Stimulated activated CD4-positive, alpha-beta T cell treated with anti-CD3 and anti-CD28 coated beads, Interleukin-2, amount 100 ng/mL, for 24 hours (primary cell): Measurements from ENCODE around the gene ABCC12.

Experiments used
- DNase-seq, 2 donors: peaks; one replicate each; pipeline ENCODE4 v3.0.0-alpha.2; 2020

The ABCC12 gene

DNA sequence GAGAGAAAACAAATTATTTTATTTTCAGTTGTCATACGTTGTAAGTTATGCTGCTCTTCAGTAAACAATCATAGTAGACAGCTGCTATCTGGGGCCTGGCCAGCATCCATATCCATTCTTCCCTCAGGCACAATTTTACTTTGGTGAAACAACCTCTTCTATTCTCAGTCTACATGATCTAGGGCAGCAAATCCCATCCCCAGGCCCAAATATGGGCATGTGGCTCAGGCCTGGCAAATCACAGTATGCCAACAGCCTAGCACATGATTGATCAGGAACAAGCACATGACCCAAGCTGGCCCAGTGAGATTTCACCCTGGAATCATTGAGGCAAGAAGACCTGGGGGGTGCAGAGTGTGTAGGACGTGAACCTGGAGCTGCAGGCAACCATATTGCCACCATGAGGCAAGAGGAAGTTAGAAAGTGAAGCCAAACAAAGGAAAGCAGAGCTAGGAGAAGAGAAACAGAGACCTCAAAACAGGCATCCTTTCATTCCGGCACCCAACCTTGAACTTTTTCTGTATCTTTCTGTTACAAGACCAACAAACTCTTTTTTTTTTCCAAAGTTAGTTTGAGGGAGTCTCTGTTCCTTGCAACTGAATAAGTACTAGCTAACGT lies 10.3 kb upstream of the ABCC12 start:
- DNase-seq, result no peak

DNA sequence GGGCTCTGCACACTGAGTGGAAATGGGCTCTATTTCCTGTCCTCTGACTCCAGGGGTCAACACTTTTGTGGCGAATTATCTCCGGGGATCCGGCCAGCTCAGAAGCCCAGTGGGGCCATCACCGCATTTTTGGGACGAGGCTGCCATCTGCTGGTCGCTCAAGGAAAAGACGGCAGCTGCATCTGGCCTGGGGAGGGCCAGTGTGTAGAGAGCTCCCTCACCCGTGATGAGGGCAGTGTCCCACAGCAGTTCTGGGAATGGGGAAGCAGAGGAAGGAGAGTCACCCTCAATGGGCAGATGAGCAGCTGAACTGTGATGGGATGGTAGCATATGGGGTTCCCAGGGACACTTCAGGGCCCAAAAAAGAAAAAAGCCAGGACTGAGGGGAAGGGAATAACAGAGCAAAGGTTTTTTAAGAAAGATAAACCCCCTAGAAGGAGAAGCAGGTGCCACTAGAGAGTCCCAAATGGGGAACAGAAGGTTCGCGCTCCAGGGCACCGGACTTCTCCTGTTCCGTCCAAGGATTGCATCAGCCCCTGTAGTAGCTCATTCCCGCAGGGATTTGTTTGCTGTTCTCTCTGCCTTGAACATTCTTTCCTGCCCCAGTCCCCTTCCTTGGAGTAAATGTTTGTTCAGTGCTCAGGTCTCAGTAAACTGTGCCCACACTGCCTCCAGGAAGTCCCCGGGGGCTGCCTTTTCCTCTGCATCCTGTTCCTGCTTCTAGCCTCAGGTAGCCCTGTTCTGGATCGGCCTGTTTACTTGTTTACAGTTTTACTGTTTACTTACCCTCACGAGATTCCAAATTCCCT lies 9.3 kb upstream of the ABCC12 start:
- peak; percentile 77 to 79 for DNase-seq

- DNase-seq, result no peak
These were observed 7.1 kb upstream of the ABCC12 start for GRCh38 chr16:48162839-48163410.

DNA sequence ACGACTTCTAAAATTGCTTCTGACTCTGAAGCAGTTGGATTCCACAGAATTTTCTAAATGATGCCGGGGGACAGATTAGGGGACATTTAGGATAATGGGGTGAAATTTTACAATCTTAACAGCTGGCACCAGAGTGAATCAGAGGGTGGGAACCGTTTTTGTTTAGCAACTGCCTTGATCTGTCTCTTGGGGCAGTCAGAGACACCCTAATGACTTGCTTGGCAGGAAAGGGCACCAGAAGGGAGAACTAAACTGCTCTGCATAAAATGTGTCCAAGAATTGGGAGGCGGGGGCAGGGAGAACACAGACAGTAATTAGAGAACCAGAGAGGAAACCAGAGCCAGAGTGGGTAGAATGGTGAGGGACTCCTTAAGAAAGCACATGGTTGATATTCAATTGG lies 6.1 kb upstream of the ABCC12 start:
- DNase-seq, result no peak

DNA sequence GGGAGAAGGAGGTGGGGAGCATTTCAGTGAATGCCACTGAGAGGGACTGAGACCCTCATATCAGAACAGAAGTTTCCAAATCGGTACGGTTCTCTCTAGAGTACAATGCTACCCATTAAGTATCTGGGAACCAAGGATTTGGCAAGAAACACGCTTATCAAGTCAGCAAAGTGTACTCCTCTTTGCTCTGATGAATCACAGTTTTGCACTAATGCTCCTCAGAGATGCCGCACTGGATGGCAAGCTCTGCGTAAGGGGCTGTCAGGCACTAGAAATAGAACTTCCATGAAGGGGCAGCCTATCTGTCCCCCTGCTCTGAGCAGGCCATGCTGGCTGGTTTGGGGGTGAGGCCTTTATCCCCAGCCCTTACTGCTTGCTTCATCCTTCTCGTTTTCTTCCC lies 4.8 kb upstream of the ABCC12 start:
- no peak for DNase-seq

GRCh38 chr16:48158296-48158695 lies 2.5 kb upstream of the ABCC12 start:
- DNase-seq, result peak; percentile 39 to 49

GRCh38 chr16:48157794-48158193 lies 2.0 kb upstream of the ABCC12 start:
- peak in 1 of 2 donors; percentile 17 for DNase-seq

DNA sequence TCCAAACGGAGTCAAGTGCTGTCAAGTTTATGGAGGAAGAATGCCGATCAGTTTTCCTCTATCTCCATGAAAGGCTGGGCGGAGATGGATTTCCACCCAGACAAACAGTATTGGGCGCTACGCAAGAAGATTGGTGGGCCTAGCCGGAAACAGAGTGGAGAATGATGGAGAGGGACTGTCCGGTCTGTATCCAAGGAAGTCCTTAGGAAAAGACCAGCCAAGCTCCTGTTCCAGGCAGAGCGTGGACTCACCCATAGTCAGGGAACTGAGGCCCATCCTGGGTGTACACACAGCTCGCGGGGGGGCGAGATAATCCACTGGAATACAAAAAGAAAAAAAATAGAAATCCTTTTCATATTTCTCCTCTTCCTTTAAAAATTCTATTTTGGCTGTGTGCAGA lies 1.5 kb upstream of the ABCC12 start:
- no peak for DNase-seq

GRCh38 chr16:48156790-48157209 lies 1.0 kb upstream of the ABCC12 start:
- DNase-seq, result peak; percentile 92 to 93

- DNase-seq, result no peak
These were observed 2.0 kb downstream of the ABCC12 start for GRCh38 chr16:48153774-48154173.

DNA sequence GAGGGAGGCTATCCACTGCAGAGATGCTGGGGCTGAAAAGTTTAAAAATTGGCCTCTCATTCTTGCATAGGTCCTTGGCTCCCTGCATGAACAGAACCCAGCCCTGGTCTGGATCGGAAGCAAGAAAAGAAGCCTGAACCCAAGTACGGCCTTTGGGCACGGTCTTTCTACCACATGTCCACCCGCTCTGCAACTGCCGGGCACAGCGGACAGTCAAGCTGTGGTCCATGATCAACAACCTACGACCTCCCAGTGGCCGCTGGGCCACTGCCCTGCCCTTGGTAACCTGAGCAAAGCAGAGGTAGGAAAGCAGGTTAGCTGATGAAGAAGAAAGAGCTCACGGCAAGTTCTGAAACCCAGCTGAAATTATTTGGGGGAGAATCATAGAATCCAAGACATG lies 3.6 kb downstream of the ABCC12 start:
- no peak for DNase-seq

DNA sequence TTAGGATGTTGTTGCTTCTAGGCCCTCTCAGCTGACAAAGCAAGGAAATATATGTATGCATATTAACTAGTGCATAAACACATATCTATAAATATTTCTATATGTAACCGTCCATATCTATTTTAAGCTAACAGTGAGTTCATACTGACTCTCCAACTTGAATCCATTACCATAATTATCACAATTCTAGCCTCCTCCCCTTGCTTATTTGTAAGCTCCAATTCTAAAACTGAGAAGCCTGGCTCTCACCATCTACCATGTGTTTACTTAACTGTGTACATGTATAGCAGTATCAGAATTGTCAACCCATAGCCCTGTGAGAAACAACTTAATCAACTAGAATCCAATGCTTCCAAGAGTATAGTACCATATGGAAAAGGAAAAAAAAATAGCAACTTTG lies 5.1 kb downstream of the ABCC12 start:
- DNase-seq, result no peak

GRCh38 chr16:48146710-48147109 lies 9.1 kb downstream of the ABCC12 start:
- no peak for DNase-seq

GRCh38 chr16:48146131-48146530 lies 9.7 kb downstream of the ABCC12 start:
- DNase-seq, result no peak

- no peak for DNase-seq
These were observed 11.9 kb downstream of the ABCC12 start for GRCh38 chr16:48143812-48144368.

GRCh38 chr16:48140821-48141220 lies 15.0 kb downstream of the ABCC12 start:
- DNase-seq, result no peak

- DNase-seq, result no peak
These were observed 16.3 kb downstream of the ABCC12 start for GRCh38 chr16:48139517-48139916.

DNA sequence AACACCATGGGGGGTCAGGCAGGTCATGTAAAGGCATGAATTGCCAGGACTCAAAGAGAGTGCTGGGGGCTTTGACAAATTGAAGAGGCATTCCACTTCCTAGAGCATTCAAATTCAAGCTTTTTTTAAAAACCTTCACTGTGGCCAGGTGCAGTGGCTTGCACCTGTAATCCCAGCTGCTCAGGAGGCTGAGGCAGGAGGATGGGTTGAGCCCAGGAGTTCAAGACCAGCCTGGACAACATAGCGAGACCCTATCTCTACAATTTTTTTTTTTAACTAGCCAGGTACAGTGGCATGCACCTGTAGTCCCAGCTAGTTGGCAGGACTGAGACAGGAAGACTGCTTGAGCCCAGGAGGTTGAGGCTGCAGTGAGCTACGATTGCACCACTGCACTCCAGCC lies 17.2 kb downstream of the ABCC12 start:
- no peak for DNase-seq

DNA sequence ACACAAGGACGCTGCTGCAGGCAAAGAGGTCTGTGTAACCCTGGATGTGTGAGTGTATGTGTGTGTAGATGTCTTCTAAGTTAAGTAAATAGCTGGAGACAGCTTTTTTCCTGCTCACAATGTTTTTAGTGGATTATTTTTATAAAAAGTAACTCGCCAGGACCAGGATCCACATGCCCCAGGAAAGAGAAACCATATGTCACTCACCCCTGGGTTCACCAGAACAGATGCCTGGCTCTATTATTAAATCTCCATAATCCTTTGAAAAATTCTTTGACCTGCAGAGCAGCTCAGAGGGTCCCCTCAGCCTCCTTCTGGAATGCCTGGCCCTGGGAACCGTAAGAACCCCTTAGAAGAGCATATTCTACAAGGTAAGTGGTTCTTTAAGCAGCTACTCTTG lies 18.0 kb downstream of the ABCC12 start:
- no peak for DNase-seq

GRCh38 chr16:48136547-48137360 lies 19.0 kb downstream of the ABCC12 start:
- DNase-seq, result no peak

DNA sequence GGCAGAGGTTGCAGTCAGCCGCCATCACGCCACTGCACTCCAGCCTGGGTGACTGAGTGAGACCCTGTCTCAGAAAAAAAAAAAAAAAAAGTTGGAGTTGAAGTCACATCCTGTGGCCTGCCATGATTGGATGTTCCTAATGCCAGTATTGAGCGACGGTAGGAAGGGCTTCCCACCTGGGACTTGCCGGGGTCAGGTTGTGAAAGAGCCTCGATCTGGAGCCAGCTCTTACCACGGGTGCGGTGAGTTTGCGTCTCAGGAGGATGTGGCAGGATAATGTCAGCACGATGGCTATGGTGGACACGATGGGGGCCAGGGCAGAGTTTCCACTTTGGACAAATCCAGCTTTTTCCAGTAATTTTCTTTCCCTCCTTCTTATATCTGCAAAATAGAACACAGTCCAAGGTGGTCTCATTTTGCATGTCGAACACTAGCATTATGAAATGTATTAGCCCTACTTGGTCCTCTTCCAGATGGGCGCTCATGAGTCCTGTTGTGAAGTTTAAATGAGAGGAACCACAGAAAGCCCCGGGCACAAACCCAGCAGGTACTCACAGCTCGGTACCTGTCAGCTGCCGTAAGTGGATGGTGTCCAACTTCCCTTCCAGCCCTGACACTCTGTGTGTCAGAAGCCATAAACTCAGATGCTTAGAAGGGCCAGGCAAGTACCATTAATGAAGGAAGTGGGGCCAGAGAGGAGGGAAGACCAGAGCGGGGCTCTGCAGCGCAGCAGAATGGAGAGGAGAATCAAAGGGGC lies 22.2 kb downstream of the ABCC12 start:
- DNase-seq, result no peak

DNA sequence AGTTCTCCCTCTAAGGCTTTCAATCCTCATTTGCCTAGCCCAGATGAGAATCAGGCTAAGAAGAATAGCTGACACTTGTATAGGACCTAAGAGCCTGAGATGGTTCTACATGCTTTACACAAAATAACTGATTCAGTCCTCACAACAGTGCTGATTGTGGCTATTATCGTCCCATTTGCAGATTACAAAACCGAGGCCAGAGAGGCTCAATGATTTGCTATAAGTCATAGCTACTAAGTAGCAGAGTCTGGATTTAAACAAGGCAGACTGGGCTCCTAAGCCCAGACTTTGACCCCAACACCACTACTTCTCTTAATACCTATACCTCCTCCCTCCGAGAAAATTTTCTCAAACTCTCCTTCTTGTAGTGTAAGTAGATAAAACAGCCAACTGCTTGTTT lies 23.1 kb downstream of the ABCC12 start:
- DNase-seq, result no peak
